GM21786 (cell line): ENCODE measurements around the gene ATP11A.

Experiments
- ATAC-seq: cut with Tn5 transposase; IDR thresholded peaks from one replicate; pipeline ENCODE4 v1.9.1; 2021; ENCODE audit not compliant: unreplicated experiment

The ATP11A gene

GRCh38 chr13:112756967-112757758, 67.3 kb downstream of the ATP11A start:
- ATAC-seq = no peak

- no peak for ATAC-seq
Observed at GRCh38 chr13:112757759-112758086, 67.9 kb downstream of the ATP11A start.

GRCh38 chr13:112759053-112759452, 69.2 kb downstream of the ATP11A start:
- no peak for ATAC-seq

DNA sequence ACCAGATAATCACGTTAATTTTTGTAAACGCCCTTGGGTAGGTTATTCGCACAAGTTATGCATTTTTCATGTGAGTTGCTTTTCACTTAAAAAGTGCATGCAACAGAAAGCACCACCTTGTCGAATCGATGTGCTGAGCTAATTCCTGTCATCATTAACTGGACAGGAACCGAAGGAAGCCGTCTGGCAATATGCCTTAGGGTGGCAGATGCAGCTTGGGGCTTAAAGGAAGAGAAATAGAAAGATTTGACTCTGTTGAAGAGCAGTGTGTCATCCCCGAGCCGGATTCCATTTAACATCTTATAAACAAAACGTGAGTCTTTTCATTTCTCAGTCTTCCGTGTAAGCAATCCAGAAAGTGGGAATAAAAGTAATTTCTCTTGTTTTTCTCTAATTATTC, 70.0 kb downstream of the ATP11A start:
- ATAC-seq = no peak

DNA sequence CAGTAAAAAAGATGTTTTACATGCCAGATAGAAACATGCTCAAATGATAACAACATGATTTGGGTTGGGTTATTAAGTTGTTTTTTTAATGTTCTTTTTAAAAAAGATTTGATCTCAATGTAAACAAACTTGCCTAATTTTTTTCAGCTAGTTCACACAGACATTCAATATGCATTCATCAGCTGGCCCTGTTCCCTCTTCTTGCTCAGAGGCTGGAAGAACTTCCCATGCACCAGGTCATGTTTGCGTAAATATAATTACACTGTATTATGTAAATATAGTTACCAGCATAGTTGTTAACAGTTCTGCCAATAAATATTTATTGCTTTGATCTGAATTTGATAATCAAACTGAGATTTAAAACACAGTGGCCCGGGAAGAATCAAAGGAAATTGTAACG, 70.6 kb downstream of the ATP11A start:
- no peak for ATAC-seq

DNA sequence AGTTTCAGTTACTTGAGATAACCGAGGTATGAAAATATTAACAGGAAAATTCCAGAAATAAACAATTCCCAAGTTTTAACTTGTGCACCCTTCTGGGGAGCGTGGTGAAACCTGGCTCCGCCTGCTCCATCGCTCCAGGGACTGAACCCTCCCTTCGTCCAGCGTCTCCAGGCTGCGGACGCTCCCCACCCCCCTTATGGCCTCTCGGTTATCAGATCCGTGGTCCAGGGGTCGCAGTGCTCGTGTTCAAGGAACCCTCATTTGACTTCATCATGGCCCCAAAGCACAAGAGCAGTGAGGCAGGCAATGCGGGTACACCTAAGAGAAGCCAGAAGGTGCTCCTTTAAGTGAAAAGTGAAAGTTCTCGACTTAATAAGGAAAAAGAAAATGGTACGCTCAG, 71.1 kb downstream of the ATP11A start:
- ATAC-seq = no peak

DNA sequence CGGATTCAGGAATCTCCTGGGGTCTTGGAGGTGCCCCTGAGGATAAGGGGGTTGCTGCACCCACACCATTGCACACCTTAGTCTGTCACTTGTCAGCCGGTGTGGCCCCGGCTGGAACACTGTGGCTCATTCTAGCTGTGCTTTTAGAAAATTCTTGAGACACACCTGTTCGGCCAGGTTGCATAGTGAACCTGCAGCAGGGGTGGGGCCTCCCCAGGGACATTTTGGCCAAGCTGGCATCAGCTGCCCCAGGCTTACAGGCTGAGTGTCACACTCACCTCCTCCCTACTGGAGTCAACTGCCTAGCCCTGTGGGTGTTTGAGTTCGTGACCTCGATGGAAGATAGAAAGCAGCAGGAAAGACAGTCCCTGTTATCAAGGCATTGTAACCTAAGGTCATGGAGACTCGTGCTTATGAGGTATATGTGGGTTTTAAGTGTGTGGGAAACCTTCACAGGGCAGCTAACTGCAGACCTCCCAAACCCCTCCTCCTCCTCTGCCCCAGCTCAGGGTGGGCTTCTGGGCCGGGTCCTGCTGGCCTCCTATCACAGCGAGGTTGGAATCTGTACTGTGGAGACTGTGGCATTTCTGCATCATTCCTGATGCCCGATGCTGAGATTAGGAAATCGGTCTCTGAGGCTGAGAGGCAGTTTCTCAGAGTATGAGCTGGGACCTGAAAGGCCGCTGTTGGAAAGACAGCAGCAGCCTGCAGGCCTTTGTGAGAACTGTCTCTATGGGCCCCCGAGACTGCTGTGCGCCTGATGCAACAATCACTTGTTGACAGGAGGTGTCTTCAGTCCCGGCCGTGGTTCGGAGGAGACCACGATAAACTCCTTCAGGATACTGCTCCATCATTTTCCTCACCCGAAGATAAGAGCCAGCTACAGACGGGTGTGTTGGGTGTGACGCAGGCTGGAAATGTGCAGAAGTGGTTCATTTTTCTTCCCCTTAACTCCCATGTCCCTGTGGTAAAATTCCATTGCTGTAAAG, 72.2 kb downstream of the ATP11A start:
- ATAC-seq = no peak

- no peak for ATAC-seq
Observed at GRCh38 chr13:112762690-112763080, 72.8 kb downstream of the ATP11A start.

- no peak for ATAC-seq
Observed at GRCh38 chr13:112764028-112764427, 74.2 kb downstream of the ATP11A start.

DNA sequence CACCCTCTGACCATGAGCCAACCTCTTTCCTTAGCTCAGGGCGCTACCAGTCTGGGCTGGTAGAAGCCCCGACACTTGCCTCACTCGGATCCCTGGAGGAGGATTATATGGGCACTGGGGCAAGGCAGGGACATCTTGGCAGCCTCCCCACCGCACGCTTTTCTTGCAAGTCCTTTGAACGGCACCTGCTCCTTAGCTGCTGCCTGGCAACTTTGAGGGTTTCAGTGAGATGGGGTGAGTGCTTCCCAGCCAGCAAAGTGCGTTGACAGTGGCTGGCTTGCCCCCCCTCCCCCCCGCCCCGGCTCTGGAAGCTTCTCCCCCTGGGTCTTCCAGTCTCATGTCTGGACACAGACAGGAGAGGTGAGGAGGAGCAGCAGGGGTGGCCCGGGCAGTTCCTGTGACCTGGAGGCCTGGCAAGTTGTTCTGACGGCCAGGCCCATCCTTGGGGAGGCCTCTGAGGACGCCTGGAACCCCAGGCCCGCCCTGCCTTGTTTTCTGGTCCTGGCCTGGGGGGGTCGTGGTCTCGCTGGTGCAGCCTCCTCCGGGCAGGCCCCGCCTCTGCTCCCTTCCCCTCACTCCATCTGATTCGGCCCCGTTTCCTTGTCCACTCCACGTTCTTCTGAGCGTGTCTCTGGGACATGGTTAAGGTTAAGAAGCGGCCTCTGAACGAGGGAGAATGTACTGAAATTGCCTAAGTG, 75.2 kb downstream of the ATP11A start:
- no peak for ATAC-seq

GRCh38 chr13:112765731-112766130, 75.9 kb downstream of the ATP11A start:
- no peak for ATAC-seq

- no peak for ATAC-seq
Observed at GRCh38 chr13:112766336-112766735, 76.5 kb downstream of the ATP11A start.

- peak; percentile 78 for ATAC-seq
Observed at GRCh38 chr13:112767506-112768471, 78.0 kb downstream of the ATP11A start.

GRCh38 chr13:112768795-112769481, 79.1 kb downstream of the ATP11A start:
- no peak for ATAC-seq

- no peak for ATAC-seq
Observed at GRCh38 chr13:112769615-112770014, 79.8 kb downstream of the ATP11A start.

DNA sequence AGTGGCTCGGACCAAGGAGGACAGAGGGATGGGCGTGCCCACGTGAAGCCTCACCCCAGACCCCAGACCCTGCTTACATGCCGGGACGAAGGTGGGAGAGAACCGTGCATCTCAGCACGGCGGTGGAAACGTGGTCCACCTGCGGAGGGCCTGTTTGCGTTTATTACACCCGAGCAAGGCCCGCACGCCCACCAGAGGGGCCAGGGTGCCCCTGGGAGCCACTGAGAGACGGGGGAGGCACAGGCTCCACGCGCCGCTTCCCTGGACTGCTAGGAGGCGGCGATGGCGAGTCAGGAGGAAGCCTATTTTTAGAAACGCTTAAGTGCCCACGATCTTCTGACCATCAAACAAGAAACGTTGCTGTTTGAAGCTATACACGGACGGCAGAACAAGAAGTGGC, 80.7 kb downstream of the ATP11A start:
- ATAC-seq = no peak

DNA sequence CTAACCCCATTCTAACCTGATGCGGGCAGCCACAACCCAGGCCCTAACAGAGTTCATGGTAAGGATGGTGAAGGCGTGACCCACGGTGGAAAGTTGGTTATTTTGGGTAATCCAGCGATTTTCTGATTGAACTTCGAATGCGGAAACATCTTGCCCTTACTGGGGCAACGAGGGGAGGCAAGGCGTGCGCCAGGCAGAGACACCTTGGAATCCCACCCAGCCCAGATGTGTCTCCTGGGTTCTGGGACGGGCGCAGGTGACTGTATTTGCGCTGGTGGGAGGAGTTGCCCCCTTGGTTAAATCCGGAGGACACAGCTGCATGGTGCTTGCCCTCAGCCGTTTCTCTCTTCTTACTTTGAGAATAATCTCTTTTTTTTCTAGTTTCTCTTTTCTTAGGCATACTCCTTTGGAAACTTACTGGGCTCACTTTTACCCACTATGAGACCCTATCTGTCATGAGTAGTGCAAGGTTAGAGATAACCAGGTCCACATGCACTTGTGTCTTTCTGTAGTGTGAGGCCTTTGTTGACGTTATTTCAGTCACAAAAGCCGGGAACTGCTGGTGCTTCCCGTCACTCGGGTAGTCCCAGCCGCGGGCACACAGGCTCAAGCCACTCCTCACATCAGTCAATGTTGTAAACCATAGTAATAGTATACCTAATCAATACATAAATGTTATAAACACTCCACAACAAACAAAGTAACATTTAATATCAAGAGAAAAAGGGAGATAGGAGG, 81.5 kb downstream of the ATP11A start:
- no peak for ATAC-seq

- ATAC-seq = no peak
Observed at GRCh38 chr13:112771877-112772538, 82.2 kb downstream of the ATP11A start.

DNA sequence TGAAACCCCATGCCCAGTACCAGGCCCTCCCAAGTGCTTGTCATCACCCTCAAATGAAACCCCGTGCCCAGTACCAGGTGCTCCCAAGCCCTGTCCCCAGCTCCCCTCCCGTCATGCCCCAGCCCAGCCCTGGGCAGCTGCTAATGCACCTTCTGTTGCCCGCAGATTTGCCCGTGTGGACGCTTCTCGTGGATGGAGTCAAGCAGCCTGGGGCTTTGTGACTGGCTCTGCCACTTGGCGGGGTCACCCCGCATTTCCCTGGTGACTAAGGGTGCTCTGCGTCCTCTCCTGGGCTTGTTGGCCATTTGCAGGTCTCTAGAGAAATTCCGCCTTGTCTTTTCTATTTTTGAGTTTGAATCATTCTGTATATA, 82.7 kb downstream of the ATP11A start:
- no peak for ATAC-seq
